GM21723 (cell line): Measurements from ENCODE around the gene CCT5.

ENCODE experiments used
- ATAC-seq: cut with Tn5 transposase; IDR thresholded peaks from one replicate; pipeline ENCODE4 v1.9.1; 2021; ENCODE audit warnings: mild to moderate bottlenecking, moderate library complexity; ENCODE audit not compliant: unreplicated experiment

The CCT5 gene

GRCh38 chr5:10249948-10250805 is at the start of gene CCT5:
CCT5 (plus strand) TSS chr5:10250280; CDS start chr5:10250341, 61 bp downstream.
- ATAC-seq, result peak; percentile 84

DNA sequence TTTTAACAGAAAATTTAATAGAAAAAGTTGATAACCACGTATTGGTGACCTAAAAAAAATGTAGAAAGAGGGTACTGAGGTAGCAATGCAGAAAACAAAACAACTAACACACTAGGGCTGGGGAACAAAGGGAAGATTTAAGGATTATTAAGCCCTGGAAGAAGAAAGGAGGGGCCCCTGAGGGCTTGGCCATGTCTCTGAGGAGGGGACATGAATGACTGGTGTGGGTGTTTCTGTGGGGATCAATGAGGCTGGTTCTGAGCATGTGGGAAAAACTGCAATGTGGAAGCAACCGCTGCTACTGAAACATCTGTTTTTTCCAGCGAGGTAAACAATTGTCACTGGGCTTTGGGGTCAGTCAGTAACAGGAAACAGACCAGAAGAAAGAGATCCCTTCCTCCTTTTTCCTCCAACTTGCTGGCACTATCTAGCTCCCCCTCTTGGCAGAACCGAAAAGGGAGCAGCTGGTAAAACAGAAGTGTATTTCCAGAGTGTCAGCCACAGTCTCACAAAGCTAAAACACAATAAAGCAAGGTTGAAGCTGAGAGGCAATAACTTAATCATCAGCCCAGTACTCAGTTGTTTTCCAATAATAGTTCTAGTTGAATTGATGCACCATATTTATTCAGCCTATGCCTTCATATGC is 48.7 kb upstream of the CCT5 start:
- no peak for ATAC-seq

DNA sequence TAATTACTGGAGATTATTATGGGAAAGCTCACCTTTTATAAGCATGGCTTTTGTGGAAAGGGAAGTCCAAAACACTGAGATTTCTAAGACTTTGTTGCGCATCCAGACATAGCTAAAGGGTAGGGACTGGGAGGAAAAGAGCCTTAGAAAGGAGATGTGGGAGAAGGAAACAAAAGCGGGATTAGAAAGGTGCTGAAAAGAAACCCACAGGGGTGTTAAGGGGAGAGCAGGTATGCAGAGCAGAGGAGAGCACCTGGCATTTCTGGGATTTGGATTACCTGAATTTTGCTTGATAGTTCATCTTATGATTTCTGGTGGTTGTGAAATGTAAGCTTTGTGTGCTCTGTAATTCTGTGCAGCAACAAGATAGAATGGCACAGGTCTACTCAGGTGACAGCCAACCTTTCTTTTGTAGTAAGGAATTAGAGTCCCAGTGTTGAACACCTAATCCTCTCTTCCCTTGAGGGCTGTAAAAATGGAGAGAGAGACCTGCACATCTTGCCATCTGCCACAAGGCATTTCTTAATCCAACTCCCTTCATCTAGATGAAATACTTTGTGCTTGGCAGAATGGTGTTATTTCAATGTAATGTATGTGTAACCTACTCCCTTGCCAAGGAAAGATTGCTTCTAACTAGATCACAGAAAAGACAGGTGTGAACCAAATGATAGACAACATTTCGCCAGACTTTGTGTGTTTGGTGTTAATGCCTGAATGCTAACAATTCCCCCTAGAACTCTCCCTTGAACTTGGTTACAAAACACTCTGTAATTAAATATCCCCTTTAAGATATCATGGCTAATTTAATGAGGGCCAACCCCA is 47.8 kb upstream of the CCT5 start:
- ATAC-seq, result no peak

DNA sequence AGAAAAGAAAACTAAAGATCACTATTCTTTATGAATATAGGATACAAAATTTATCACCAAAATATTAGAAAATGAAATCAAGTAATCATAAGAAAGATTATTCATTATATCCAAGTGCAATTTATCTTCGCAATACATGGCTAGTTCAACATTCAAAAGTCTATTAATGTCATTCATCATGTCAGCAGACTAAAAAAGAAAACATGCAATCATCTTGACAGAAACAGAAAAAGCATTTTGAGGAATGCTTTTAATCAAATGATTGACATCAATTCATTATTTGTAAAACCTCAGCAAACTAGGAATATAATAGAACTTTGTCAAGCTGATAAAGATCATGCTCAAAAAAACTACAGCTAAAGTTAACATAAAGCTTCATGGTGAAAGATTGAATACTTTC is 41.1 kb upstream of the CCT5 start:
- ATAC-seq, result no peak

DNA sequence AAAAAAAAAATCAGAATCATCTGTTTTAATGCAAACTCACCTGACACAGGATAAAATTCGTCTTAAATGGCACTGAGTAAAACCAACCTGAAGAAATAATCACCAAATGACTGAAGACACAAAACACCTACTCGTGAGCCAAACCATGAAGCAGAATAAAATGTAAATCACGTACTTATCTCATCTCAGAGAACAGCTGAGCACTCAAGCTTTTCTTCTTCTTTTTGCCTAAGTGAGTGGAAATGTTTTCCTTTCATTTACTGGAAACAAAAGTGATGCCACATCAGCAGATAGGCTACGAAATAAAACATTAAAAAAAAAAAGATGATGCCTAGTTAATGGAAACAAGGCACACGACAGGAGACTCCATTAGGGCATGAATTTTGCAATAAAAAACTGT is 36.8 kb upstream of the CCT5 start:
- ATAC-seq, result no peak

- no peak for ATAC-seq
Measured at GRCh38 chr5:10214041-10214440, 36.0 kb upstream of the CCT5 start.

GRCh38 chr5:10215366-10215765 is 34.7 kb upstream of the CCT5 start:
- no peak for ATAC-seq

DNA sequence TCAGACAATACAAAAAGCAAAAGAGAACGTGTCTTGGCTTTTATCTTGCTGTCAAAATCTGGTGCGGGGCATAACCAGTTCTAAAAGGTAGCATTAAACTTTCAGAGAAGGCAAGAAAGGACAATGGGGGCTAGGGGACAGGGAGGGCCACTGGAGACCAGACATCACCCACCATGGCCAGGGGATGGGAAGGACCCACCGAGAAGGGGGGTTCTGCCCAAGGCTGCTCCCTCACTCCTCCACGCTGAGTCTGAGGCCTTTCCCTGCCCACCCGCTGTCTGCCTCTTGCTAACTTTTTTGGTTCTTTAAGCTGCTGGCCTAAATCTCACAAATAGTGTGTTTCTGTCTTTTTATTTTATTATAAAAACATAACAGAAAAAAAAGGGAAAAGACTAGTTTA is 34.0 kb upstream of the CCT5 start:
- ATAC-seq, result no peak

DNA sequence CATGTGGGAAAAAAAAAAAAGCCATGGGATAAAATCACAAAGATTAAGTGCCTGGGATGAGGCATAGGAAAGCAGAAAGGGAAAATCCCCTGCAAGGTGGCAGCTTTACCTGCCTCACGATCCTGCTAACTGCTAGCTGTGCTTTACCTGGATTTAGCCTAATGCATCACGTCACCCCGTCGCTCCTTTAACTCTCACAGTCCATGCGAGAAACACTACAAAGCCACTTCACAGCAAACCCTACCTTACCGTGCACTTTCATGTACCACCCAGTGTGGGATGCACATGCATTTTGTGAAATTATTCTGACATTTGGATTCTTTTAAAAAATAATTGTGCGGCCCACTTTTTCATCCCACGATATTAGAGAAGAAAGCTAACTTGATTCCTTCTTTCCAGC is 31.4 kb upstream of the CCT5 start:
- ATAC-seq, result no peak

DNA sequence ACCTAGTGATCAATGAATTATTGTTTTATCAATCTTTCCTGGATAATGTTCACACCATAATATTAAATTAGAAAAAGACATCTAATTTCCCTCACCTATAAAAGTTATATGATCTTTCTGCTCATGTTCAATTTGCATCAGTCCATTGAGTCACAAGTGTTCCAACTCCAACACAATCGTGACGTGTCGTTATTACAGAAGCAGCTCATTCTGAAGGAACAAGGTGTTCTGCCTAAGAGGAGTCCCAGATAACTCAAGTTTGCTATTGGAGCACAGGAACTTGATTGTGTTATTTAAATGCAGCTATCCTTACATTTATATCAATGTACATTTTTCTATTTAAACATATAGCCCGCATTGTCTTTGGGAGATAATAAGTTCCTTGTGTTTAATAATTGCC is 31.0 kb upstream of the CCT5 start:
- no peak for ATAC-seq

- no peak for ATAC-seq
Measured at GRCh38 chr5:10220248-10220647, 29.8 kb upstream of the CCT5 start.

DNA sequence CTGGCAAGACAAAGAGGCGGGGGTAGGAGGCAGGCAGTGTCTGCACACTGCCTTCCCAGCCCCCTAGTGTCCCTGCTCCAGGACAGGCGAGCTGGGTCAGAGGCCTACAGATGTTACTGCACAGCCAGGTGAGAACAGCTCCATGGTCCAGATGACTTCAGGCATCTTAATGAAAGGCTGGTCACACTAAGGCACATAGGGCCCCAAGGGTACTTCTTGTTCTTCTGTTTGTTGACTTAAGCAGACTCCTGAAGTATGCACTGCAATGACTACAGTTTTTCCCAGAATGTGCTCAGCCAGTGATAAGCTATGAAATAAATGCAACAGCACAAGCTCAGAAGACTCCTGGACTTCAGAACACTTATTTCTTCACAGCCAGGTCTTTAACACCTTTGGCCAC is 27.8 kb upstream of the CCT5 start:
- no peak for ATAC-seq

DNA sequence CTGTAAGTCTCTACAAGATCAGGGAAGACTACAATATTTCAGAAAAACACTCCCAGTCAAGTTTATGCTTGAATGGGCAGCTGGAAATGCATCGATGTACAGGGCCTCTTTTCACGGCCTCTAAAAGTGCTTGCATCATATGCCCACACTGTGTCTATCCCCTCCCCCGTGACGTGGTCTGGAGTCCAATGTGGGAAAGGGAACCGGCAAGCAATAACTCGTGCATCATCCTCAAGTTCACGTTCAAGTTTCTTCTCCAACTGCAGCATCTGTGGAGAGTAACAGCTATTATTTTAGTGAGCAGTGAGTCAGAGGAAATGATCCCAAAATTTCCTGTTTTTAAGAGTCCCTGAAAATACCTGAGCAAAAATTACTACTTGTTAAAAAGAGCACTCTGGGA is 22.7 kb upstream of the CCT5 start:
- no peak for ATAC-seq

GRCh38 chr5:10228288-10228687 is 21.8 kb upstream of the CCT5 start:
- ATAC-seq, result no peak

- no peak for ATAC-seq
Measured at GRCh38 chr5:10229306-10230048, 20.6 kb upstream of the CCT5 start.

- ATAC-seq, result no peak
Measured at GRCh38 chr5:10232386-10232785, 17.7 kb upstream of the CCT5 start.

DNA sequence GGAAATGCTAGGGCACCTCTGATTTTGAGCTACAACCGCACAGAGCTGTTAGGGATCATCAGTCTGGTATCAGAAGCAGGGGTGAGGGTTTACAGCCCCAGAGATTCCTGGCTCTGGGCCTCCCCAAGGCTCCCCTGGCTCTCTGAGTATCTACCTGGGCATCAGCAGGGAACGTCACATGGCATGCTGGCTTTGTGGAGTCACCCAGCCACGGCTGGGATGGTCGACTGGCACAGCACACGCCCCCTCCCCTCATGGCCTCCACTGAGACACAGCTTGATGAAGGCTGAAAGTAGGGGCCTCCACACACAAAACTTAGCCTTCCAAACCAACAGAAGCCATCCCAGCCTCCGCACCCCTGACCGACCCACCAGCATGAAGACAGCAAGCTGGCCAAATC is 17.1 kb upstream of the CCT5 start:
- no peak for ATAC-seq

GRCh38 chr5:10233505-10233904 is 16.6 kb upstream of the CCT5 start:
- ATAC-seq, result no peak

DNA sequence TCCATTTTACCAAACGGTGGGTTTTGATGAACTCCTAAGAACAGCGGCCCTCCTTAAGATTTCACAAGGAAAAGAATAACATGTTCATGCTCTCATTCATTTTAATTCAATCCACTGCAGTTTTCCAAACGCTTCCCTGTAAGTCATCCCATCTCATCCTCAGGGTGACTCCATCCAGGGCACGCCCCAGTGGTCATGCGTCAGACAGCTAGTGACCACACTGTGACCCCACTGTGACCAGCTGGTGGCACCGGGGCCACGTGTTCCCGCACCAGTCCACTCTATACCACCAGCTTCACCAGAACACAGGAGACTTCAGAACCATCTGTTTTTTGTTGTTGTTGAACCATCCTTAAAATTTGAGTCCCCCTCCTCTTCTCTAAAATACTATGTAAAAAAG is 14.7 kb upstream of the CCT5 start:
- no peak for ATAC-seq

DNA sequence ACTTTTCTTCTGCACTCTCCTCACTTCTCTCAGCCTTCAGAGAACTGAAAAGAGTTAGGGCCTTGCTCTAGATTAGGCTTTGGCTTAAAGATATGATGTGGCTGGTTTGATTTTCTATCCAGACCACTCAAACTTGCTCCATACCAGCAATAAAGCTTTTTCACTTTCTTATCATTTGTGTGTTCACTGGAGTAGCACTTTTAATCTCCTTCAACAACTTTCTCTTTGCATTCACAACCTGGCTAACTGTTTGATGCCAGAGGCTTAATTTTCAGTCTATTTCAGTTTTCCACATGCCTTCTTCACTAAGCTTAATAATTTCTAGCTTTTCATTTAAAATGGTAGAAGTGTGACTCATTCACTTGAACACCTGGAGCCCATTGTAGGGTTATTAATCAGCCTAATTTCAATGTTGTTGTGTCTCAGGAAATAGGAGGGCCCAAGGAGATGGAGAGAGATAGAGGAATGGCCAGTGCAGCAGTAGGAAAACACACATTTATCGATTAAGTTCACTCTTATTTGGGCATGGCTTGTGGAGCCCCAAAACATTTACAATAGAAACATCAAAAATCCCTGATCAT is 6.3 kb upstream of the CCT5 start:
- ATAC-seq, result no peak
